HL-60 (cell line): ENCODE data around the gene COL6A2.

ENCODE experiments used
- GABPA ChIP-seq: IDR thresholded peaks from 2 replicates; pipeline ENCODE4 v1.6.1; 2012; ENCODE audit warnings: low read depth
- POLR2AphosphoS5 ChIP-seq: IDR thresholded peaks from 2 replicates; pipeline ENCODE4 v1.6.1; 2012; ENCODE audit warnings: low read depth
- SPI1 ChIP-seq: IDR thresholded peaks from 2 replicates; pipeline ENCODE4 v1.6.1; 2012; ENCODE audit warnings: low read depth, mild to moderate bottlenecking, borderline replicate concordance
- TF ChIP-seq, protein P1 (sequence below): IDR thresholded peaks from one replicate; pipeline ENCODE4 v1.5.1; 2011; ENCODE audit warnings: low read length, control low read depth, inconsistent platforms; ENCODE audit not compliant: insufficient read depth
- TF ChIP-seq, protein P2 (sequence below): IDR thresholded peaks from 2 replicates; pipeline ENCODE4 v1.6.1; 2012; ENCODE audit warnings: low read depth; ENCODE audit not compliant: insufficient replicate concordance

DNA sequence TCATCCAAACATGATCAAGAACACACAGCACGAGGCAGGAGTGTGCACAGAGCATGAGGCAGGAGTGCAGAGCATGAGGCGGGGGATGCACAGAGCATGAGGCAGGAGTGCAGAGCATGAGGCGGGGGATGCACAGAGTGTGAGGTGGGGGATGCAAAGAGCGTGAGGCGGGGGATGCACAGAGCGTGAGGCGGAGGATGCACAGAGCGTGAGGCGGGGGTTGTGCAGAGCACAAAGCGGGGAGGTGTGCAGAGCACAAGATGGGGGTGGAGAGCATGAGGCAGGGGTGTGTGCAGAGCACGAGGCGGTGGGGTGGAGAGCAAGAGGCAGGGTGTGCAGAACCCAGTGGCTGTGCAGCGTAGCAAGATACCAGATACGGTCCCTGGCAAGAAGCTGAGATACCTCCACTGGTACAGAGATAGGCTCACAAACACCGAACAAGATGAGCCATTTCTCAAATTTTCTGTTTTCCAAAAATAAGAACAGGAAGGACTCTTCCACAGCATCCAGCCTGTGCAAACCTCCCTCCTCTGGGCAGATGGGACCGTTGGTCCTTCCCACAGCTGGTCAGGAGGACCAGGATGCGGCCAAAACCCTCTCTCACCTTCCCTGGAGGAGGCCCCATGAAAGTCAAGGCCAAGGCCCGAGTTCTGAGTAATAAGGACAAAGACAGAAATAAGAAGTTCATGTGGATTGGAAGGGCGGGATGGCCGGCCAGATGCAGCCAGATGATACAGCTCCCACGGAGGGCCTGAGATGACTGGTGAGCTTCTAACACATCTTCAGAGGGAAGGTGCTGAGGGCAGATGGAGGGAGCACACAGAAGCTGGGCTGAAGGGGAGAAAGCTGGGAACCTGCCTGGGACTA lies 74.3 kb downstream of the COL6A2 start:
- TF ChIP-seq, protein P1, sequence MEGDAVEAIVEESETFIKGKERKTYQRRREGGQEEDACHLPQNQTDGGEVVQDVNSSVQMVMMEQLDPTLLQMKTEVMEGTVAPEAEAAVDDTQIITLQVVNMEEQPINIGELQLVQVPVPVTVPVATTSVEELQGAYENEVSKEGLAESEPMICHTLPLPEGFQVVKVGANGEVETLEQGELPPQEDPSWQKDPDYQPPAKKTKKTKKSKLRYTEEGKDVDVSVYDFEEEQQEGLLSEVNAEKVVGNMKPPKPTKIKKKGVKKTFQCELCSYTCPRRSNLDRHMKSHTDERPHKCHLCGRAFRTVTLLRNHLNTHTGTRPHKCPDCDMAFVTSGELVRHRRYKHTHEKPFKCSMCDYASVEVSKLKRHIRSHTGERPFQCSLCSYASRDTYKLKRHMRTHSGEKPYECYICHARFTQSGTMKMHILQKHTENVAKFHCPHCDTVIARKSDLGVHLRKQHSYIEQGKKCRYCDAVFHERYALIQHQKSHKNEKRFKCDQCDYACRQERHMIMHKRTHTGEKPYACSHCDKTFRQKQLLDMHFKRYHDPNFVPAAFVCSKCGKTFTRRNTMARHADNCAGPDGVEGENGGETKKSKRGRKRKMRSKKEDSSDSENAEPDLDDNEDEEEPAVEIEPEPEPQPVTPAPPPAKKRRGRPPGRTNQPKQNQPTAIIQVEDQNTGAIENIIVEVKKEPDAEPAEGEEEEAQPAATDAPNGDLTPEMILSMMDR, result no peak
- TF ChIP-seq, protein P2, sequence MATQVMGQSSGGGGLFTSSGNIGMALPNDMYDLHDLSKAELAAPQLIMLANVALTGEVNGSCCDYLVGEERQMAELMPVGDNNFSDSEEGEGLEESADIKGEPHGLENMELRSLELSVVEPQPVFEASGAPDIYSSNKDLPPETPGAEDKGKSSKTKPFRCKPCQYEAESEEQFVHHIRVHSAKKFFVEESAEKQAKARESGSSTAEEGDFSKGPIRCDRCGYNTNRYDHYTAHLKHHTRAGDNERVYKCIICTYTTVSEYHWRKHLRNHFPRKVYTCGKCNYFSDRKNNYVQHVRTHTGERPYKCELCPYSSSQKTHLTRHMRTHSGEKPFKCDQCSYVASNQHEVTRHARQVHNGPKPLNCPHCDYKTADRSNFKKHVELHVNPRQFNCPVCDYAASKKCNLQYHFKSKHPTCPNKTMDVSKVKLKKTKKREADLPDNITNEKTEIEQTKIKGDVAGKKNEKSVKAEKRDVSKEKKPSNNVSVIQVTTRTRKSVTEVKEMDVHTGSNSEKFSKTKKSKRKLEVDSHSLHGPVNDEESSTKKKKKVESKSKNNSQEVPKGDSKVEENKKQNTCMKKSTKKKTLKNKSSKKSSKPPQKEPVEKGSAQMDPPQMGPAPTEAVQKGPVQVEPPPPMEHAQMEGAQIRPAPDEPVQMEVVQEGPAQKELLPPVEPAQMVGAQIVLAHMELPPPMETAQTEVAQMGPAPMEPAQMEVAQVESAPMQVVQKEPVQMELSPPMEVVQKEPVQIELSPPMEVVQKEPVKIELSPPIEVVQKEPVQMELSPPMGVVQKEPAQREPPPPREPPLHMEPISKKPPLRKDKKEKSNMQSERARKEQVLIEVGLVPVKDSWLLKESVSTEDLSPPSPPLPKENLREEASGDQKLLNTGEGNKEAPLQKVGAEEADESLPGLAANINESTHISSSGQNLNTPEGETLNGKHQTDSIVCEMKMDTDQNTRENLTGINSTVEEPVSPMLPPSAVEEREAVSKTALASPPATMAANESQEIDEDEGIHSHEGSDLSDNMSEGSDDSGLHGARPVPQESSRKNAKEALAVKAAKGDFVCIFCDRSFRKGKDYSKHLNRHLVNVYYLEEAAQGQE, result no peak
- TF ChIP-seq POLR2AphosphoS5 (no peak), GABPA (no peak), SPI1 (no peak)
